LNCAP (cell line): ENCODE measurements around the gene SLC22A14.

Source experiments
- TF ChIP-seq, protein P1 (sequence below): fragments of 450-650 bp; IDR thresholded peaks from 2 replicates; pipeline ENCODE4 v1.5.1; 2017; ENCODE audit warnings: mild to moderate bottlenecking

SLC22A14 gene

DNA sequence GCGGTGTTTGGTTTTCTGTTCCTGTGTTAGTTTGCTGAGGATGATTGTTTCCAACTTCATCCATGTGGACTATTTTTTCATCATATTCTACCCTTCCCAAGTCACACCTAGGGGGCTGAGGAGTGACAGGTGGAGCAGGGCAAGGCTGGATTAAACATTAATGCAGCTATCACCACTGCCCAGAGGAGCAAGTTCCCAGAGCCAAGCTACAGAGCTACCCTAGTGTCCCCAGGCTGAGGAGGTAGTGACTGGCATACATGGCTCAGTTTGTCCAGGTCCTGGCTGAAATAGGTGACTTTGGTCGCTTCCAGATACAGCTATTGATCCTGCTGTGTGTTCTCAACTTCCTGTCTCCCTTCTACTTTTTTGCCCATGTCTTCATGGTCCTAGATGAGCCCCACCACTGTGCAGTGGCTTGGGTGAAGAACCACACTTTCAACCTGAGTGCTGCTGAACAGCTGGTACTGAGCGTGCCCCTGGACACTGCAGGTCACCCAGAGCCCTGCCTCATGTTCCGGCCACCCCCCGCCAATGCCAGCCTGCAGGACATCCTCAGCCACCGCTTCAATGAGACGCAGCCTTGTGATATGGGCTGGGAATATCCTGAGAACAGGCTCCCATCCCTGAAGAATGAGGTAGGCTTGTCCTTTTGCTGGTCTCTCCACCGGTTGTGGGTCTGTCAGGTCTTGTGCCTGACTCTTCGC lies 16.3 kb upstream of the SLC22A14 start, which contains the start of gene SLC22A13:
Gene SLC22A13 (plus strand): TSS at position 209 of the 704 bp plus-strand sequence. CDS start 49 bp downstream, at position 258.
- TF ChIP-seq, protein P1, sequence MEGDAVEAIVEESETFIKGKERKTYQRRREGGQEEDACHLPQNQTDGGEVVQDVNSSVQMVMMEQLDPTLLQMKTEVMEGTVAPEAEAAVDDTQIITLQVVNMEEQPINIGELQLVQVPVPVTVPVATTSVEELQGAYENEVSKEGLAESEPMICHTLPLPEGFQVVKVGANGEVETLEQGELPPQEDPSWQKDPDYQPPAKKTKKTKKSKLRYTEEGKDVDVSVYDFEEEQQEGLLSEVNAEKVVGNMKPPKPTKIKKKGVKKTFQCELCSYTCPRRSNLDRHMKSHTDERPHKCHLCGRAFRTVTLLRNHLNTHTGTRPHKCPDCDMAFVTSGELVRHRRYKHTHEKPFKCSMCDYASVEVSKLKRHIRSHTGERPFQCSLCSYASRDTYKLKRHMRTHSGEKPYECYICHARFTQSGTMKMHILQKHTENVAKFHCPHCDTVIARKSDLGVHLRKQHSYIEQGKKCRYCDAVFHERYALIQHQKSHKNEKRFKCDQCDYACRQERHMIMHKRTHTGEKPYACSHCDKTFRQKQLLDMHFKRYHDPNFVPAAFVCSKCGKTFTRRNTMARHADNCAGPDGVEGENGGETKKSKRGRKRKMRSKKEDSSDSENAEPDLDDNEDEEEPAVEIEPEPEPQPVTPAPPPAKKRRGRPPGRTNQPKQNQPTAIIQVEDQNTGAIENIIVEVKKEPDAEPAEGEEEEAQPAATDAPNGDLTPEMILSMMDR = no peak

DNA sequence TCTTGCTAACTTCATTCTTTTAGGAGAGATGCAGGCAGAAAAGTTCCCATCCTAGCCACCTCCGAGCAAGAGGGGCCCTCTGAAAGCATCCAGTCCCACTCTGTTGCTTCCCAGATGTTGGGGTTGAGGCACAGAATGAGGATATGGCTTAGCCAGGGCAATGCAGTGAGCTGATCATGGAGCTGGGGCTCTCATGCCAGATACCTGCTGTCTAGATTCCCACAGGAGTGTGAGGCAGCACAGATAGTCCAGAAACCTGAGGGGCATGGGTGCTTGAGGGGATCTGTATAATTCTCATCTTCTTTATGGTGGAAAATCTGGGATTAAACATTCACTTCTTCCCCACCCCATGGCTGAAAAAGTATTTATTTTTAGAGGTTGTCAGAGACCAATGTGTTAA lies 15.3 kb upstream of the SLC22A14 start:
- TF ChIP-seq, protein P1 = no peak

DNA sequence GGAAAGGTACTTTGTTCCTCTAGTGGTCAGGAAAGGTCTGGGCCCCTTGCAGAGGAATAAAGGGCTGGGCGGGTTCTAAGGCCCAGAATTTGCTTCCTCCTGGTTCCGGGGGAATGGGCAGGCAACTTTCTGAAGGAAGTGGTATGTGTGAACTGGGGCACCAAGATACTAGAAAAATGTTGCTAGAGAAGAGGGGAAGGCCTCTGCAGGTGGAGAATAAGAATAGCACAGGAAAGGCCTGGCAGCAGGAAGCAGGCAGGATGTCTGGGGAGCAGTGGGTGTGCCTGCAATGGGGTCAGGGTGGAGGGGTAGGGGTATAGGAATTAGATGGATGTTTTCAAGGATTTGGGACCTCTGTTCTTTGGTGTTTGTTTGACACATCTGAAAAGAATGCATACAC lies 14.4 kb upstream of the SLC22A14 start:
- TF ChIP-seq, protein P1 = no peak

DNA sequence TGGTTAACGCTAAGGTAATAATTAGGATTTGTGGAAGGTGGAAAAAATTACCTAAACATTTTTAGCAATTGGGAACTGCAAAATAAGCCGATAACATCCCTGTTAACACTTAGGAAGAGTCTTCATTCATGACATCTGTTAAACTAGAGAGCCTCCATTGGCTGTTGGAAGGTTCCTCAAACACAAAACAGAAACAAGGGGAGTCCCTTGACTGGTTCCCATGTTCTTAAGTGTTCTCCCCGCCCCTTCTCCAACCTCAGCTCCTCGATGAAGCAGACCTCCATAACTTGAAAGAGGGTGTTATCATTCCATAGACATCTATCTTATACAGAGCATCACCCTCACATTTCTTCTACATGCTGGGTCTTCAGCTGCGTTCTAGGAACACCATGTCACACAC lies 14.0 kb upstream of the SLC22A14 start:
- TF ChIP-seq, protein P1 = no peak

DNA sequence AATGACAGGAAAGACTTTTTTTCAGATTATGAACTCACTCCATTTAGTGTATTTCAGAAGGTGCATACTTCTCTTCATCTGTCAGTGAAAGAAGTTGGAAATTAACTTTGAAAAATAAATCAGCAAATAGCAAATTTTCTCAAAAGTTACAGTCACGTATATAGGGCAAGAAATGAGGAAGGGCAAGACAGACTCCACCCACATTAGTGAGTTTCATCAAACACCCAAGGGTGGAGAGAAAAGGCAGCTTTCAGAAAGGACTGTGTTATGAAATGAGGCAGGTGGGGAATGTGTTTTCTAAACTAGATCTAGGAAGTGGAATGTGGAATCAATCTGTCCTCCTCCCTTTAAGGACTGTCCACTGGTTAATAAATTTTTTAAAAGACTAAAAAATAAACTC lies 13.6 kb upstream of the SLC22A14 start:
- TF ChIP-seq, protein P1 = no peak

DNA sequence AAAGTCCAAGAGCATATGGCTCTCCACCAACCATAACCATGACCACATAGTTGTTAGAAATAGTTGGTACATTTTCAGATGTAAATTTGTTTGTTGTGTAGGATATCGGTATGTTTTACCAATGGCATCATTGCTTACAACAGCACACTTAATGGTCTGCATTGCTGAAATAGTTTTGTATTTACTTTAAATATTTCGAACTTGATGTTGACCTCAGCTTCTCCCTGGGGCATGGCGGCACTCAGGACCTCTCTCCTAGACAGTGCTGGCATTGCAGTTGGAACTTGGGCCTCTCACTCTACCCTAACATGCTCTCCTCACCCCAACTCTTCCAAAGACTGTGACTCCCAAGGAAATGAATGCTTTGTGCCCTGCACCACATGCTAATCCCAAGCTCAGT lies 11.5 kb upstream of the SLC22A14 start:
- TF ChIP-seq, protein P1 = no peak

DNA sequence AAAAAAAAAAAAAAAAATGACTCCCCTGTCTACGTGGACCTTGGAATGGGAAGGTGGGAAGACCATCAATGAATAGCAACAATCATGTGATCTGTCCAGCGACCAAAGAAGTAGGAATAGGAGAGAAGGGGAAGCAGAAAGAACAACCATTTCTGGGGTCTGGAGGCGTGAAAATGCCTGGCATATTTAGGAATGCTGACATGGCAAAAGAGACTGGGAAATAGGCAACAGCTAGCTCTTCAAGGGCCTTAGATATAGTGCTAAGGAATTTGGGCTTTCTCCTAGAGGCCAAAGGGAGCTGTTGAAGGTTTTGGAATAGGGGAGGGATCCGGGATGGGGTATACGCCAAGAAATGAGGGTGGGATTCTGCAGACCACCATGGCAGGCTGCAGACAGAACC lies 10.5 kb upstream of the SLC22A14 start:
- TF ChIP-seq, protein P1 = no peak
